Upper lobe of left lung (tissue), 4 donors: ENCODE measurements around the gene OR56A4.

ENCODE experiments used
- CTCF ChIP-seq, 6 experiments: fragments of 450-650 bp in 4 of 6; fragments of 200-600 bp in 2 of 6; sonication (generic) in 2 of 6; IDR thresholded peaks; one replicate each; pipeline ENCODE4 v1.5.1; 2016 to 2019; ENCODE audit warnings: antibody characterized with exemption in 6 of 6
- EP300 ChIP-seq, 4 donors: sonication (generic); formaldehyde crosslinking; IDR thresholded peaks; one replicate each; pipeline ENCODE4 v1.5.1; 2017; ENCODE audit warnings: antibody characterized with exemption in 4 of 4, control low read depth in 2 of 4
- POLR2A ChIP-seq, 4 donors: fragments of 450-650 bp; IDR thresholded peaks; one replicate each; pipeline ENCODE4 v1.5.1; 2016 to 2017; ENCODE audit warnings: antibody characterized with exemption in 4 of 4, mild to moderate bottlenecking in 2 of 4
- POLR2AphosphoS5 ChIP-seq, 2 donors: sonication (generic); formaldehyde crosslinking; IDR thresholded peaks; one replicate each; pipeline ENCODE4 v1.5.1; 2017; ENCODE audit warnings: antibody characterized with exemption in 2 of 2

DNA sequence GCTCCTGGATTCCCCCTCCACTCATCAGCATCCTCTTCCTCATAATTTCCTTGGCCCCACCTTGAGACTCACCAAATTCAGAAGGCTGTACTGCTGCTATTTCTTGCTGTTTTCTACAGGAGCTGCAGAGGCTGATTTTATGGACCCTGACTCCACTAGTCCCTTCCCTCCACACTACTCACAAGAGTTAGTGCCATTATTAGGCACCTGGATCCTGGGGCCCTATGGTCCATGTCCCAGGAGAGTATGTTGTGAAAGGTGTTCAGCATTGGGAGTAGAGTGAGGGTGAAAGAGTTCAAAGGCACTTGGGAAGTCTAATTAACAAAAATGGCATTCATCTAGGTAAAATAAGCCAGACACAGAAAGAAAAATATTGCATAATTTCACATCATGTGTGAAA is at the start of gene OR56A4:
- TF ChIP-seq CTCF (IDR thresholded peaks at IDR 0.05) (no peak), POLR2A (IDR thresholded peaks at IDR 0.05) (no peak), POLR2AphosphoS5 (IDR thresholded peaks at IDR 0.05) (no peak), EP300 (IDR thresholded peaks at IDR 0.05) (no peak)
